Endothelial cell of hepatic sinusoid (primary cell): ENCODE data around the gene NCF1.
"Not testable (repeated sequence)": the region's sequence is repeated elsewhere in the genome, so short reads cannot be mapped to it uniquely, and the experiment has no call there.

Source experiments
- in situ Hi-C: cut with HindIII; loops from 2 replicates; pipeline ENCODE4 v1.10.0; 2017; ENCODE audit warnings: low sequenced_read_pairs

The NCF1 gene

GRCh38 chr7:74783595-74783994 lies 9.8 kb downstream of the NCF1 start:
- in situ Hi-C loops, result not testable (repeated sequence)

GRCh38 chr7:74788369-74789150 lies 14.7 kb downstream of the NCF1 start:
- in situ Hi-C loops, result not testable (repeated sequence)

- in situ Hi-C loops, result not testable (repeated sequence)
Observed at GRCh38 chr7:74789200-74789736, 15.5 kb downstream of the NCF1 start.

GRCh38 chr7:74797848-74798622 lies 24.2 kb downstream of the NCF1 start:
- in situ Hi-C loops, result not testable (repeated sequence)

GRCh38 chr7:74798644-74799043 lies 24.8 kb downstream of the NCF1 start:
- in situ Hi-C loops, result not testable (repeated sequence)

- in situ Hi-C loops, result not testable (repeated sequence)
Observed at GRCh38 chr7:74815882-74816281, 42.1 kb downstream of the NCF1 start.

GRCh38 chr7:74820146-74820805 lies 46.5 kb downstream of the NCF1 start:
- in situ Hi-C loops, result not testable (repeated sequence)

GRCh38 chr7:74821259-74821658 lies 47.4 kb downstream of the NCF1 start:
- in situ Hi-C loops, result not testable (repeated sequence)

GRCh38 chr7:74829959-74830358 lies 56.1 kb downstream of the NCF1 start:
- in situ Hi-C loops, result not testable (repeated sequence)

- in situ Hi-C loops, result not testable (repeated sequence)
Observed at GRCh38 chr7:74830411-74830810, 56.6 kb downstream of the NCF1 start.
